HepG2 (cell line): ENCODE results near the gene TMEM250. TPM values are rescaled to one million over a fixed set of nuclear protein-coding genes. Genes with fewer than 3 reads are reported as not detected.

ENCODE experiments used
- FOXA3 ChIP-seq: IDR thresholded peaks from 2 replicates; pipeline ENCODE4 v1.6.1; 2016; ENCODE audit warnings: missing genetic modification reagents, missing compliant biosample characterization
- GZF1 ChIP-seq: sonication (generic); formaldehyde crosslinking; IDR thresholded peaks from 2 replicates; pipeline ENCODE4 v1.5.1; 2020; ENCODE audit warnings: mild to moderate bottlenecking, missing genetic modification reagents
- HOXA7 ChIP-seq: sonication (generic); formaldehyde crosslinking; IDR thresholded peaks from 2 replicates; pipeline ENCODE4 v1.8.1; 2022; ENCODE audit warnings: mild to moderate bottlenecking, missing genetic modification reagents, moderate library complexity
- LCORL ChIP-seq, 2 experiments: fragments of 450-650 bp in 1 of 2; sonication (generic) in 1 of 2; formaldehyde crosslinking in 1 of 2; IDR thresholded peaks; 2 replicates each; pipeline versions ENCODE4 v1.5.0 to v1.6.1; 2017 to 2020; ENCODE audit warnings: antibody characterized with exemption in 1 of 2, missing genetic modification reagents in 1 of 2
- MIER2 ChIP-seq: IDR thresholded peaks from 2 replicates; pipeline ENCODE4 v1.6.1; 2016; ENCODE audit warnings: missing biosample characterization, missing genetic modification reagents
- NFE2L2 ChIP-seq: fragments of 150-350 bp; IDR thresholded peaks from 2 replicates; pipeline ENCODE4 v1.6.1; 2014; ENCODE audit warnings: low read length
- RBM39 ChIP-seq: fragments of 200-400 bp; formaldehyde crosslinking; IDR thresholded peaks from one replicate; pipeline ENCODE4 v1.6.1; 2018; ENCODE audit warnings: antibody characterized with exemption, mild to moderate bottlenecking, low read depth, low read length; ENCODE audit not compliant: poor library complexity, severe bottlenecking
- RXRB ChIP-seq: IDR thresholded peaks from 2 replicates; pipeline ENCODE4 v1.6.1; 2016; ENCODE audit warnings: borderline replicate concordance, missing genetic modification reagents, missing compliant biosample characterization
- ZBTB38 ChIP-seq: sonication (generic); formaldehyde crosslinking; IDR thresholded peaks from 2 replicates; pipeline ENCODE4 v1.5.1; 2020; ENCODE audit warnings: mild to moderate bottlenecking, missing genetic modification reagents
- ZFP37 ChIP-seq: sonication (generic); formaldehyde crosslinking; IDR thresholded peaks from 2 replicates; pipeline ENCODE4 v1.4.0; 2020; ENCODE audit warnings: missing genetic modification reagents, borderline replicate concordance
- ZNF136 ChIP-seq: sonication (generic); formaldehyde crosslinking; IDR thresholded peaks from 2 replicates; pipeline ENCODE4 v1.8.1; 2022; ENCODE audit warnings: low read depth, mild to moderate bottlenecking, moderate library complexity, missing genetic modification reagents
- ZNF24 ChIP-seq: fragments of 450-650 bp; IDR thresholded peaks from 2 replicates; pipeline ENCODE4 v1.6.1; 2017; ENCODE audit warnings: antibody characterized with exemption, mild to moderate bottlenecking
- ZNF296 ChIP-seq: sonication (generic); formaldehyde crosslinking; conservative IDR thresholded peaks from 2 replicates; pipeline ENCODE4 v1.5.0; 2020; ENCODE audit warnings: mild to moderate bottlenecking, missing genetic modification reagents
- ZNF441 ChIP-seq: sonication (generic); formaldehyde crosslinking; IDR thresholded peaks from 2 replicates; pipeline ENCODE4 v1.7.0; 2021; ENCODE audit warnings: missing genetic modification reagents, borderline replicate concordance
- ZSCAN12 ChIP-seq: sonication (generic); formaldehyde crosslinking; IDR thresholded peaks from 2 replicates; pipeline ENCODE4 v1.9.0; 2021; ENCODE audit warnings: mild to moderate bottlenecking, missing genetic modification reagents
- polyA plus RNA-seq, 8 experiments: library from polyadenylated mRNA; depleted of rRNA in 3 of 8; stranded (reverse) in 7 of 8; unstranded in 1 of 8; fragments of >200 nt; fragmentation: Illumina TruSeq in 4 of 8; extraction: Trizol in 4 of 8; gene quantifications; 2 replicates each; pipeline versions ENCODE4 v1.2.1 to v1.2.3, GENCODE V29; 2011 to 2016; ENCODE audit warnings: low read depth in 4 of 8, missing spikeins in 1 of 8, mixed read lengths in 1 of 8; ENCODE audit not compliant: insufficient read depth in 1 of 8
- total RNA-seq, 5 experiments: library from RNA; depleted of rRNA; stranded (reverse); fragments of >200 nt; fragmentation: Illumina TruSeq; extraction: Trizol; gene quantifications; 2 replicates each; pipeline ENCODE4 v1.2.3, GENCODE V29; 2016; ENCODE audit warnings: low read depth in 1 of 5
- TF ChIP-seq, protein P1 (sequence below): sonication (generic); formaldehyde crosslinking; IDR thresholded peaks from 2 replicates; pipeline ENCODE4 v1.4.0; 2020; ENCODE audit warnings: missing genetic modification reagents, mild to moderate bottlenecking, borderline replicate concordance
- TF ChIP-seq, protein P2 (sequence below), 2 experiments: fragments of 450-650 bp in 1 of 2; sonication (generic) in 1 of 2; formaldehyde crosslinking in 1 of 2; IDR thresholded peaks; 2 replicates each; pipeline versions ENCODE4 v1.6.1 to v1.8.0; 2016 to 2022; ENCODE audit warnings: antibody characterized with exemption in 1 of 2, mild to moderate bottlenecking in 1 of 2, missing genetic modification reagents in 1 of 2

Gene TMEM250
- total and polyA plus RNA-seq, 2 of the 13 experiments (the other 11 are each of a cell fraction or from before 2014, with no cell fraction given) = 5.5 to 13.9 TPM

DNA sequence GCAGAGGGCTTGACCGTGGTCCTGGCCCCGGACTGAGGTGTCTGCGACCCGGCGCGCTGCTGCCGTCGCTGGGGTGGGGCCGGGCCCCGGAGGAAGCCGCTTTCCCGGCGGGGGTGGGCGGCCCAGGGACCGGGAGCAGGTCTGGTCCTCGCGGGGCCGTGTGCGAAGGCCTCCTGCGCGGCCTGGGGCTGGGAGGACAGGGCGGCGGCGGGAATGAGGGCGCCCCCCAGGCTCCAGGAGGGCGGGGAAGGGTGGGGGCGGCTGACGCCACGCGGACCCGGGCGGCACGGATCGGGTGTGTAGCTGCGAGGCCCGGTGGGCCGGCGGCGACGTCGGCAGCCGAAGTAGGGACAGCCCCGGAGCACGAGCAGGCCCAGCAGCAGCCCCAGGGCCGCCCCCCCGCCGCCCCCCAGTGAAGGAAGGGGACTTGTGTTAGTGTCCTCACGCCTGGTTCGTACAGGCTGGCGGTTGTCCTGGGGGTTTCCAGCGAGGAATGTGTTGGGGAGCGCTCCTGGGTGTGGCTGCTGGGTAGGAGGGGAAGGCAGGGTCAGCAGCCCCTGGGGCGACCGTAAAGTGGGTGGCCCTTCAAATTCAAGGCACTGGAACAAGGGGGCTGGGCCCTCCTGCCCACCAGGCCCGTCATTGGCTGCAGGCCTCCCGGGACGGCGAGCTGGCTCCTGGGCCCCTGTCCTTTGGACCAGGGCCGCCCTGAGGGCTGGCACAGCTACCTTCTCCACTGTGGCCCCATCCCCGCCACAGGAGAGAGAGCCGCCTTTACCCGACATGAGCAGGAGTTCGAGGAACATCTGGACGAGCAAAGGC lies 597 bp upstream of the TMEM250 start (continued):
- TF ChIP-seq, protein P1, sequence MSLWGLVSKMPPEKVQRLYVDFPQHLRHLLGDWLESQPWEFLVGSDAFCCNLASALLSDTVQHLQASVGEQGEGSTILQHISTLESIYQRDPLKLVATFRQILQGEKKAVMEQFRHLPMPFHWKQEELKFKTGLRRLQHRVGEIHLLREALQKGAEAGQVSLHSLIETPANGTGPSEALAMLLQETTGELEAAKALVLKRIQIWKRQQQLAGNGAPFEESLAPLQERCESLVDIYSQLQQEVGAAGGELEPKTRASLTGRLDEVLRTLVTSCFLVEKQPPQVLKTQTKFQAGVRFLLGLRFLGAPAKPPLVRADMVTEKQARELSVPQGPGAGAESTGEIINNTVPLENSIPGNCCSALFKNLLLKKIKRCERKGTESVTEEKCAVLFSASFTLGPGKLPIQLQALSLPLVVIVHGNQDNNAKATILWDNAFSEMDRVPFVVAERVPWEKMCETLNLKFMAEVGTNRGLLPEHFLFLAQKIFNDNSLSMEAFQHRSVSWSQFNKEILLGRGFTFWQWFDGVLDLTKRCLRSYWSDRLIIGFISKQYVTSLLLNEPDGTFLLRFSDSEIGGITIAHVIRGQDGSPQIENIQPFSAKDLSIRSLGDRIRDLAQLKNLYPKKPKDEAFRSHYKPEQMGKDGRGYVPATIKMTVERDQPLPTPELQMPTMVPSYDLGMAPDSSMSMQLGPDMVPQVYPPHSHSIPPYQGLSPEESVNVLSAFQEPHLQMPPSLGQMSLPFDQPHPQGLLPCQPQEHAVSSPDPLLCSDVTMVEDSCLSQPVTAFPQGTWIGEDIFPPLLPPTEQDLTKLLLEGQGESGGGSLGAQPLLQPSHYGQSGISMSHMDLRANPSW (CRISPR knock-in tag) = no peak
- TF ChIP-seq ZNF441 (CRISPR knock-in tag) (no peak; the same call in 1 of the 2 replicates), GZF1 (CRISPR knock-in tag) (no peak), FOXA3 (no peak), ZFP37 (CRISPR knock-in tag) (peak; percentile 57; the same call in 1 of the 2 replicates), ZBTB38 (CRISPR knock-in tag) (no peak), LCORL (IDR thresholded peaks at IDR 0.05) (no peak), LCORL (CRISPR knock-in tag; IDR thresholded peaks at IDR 0.05) (peak; percentile 93; the same call in 1 of the 2 replicates), NFE2L2 (no peak), MIER2 (peak; percentile 50; the same call in 1 of the 2 replicates), ZNF24 (no peak), RBM39 (no peak), ZSCAN12 (CRISPR knock-in tag) (peak; percentile 34; the same call in 1 of the 2 replicates), ZNF296 (no peak), ZNF136 (no peak; the same call in 1 of the 2 replicates), RXRB (CRISPR knock-in tag) (peak; percentile 63), HOXA7 (no peak)
- TF ChIP-seq, protein P2, sequence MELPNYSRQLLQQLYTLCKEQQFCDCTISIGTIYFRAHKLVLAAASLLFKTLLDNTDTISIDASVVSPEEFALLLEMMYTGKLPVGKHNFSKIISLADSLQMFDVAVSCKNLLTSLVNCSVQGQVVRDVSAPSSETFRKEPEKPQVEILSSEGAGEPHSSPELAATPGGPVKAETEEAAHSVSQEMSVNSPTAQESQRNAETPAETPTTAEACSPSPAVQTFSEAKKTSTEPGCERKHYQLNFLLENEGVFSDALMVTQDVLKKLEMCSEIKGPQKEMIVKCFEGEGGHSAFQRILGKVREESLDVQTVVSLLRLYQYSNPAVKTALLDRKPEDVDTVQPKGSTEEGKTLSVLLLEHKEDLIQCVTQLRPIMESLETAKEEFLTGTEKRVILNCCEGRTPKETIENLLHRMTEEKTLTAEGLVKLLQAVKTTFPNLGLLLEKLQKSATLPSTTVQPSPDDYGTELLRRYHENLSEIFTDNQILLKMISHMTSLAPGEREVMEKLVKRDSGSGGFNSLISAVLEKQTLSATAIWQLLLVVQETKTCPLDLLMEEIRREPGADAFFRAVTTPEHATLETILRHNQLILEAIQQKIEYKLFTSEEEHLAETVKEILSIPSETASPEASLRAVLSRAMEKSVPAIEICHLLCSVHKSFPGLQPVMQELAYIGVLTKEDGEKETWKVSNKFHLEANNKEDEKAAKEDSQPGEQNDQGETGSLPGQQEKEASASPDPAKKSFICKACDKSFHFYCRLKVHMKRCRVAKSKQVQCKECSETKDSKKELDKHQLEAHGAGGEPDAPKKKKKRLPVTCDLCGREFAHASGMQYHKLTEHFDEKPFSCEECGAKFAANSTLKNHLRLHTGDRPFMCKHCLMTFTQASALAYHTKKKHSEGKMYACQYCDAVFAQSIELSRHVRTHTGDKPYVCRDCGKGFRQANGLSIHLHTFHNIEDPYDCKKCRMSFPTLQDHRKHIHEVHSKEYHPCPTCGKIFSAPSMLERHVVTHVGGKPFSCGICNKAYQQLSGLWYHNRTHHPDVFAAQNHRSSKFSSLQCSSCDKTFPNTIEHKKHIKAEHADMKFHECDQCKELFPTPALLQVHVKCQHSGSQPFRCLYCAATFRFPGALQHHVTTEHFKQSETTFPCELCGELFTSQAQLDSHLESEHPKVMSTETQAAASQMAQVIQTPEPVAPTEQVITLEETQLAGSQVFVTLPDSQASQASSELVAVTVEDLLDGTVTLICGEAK (IDR thresholded peaks at IDR 0.05) = no peak
- TF ChIP-seq, protein P2 (CRISPR knock-in tag; IDR thresholded peaks at IDR 0.05) = peak; percentile 11; the same call in 1 of the 2 replicates
